GM12874 (cell line): ENCODE measurements around the gene KCNE2.
"Not testable (repeated sequence)": the region's sequence is repeated elsewhere in the genome, so short reads cannot be mapped to it uniquely, and the experiment has no call there.

Source experiments
- CTCF ChIP-seq: IDR thresholded peaks from 2 replicates; pipeline ENCODE4 v1.5.1; 2011; ENCODE audit warnings: low read depth, mild to moderate bottlenecking, control low read depth, low read length, moderate library complexity; ENCODE audit not compliant: insufficient read depth

Gene KCNE2

GRCh38 chr21:34362670-34363069 lies 1.1 kb upstream of the KCNE2 start:
- TF ChIP-seq CTCF = no peak

DNA sequence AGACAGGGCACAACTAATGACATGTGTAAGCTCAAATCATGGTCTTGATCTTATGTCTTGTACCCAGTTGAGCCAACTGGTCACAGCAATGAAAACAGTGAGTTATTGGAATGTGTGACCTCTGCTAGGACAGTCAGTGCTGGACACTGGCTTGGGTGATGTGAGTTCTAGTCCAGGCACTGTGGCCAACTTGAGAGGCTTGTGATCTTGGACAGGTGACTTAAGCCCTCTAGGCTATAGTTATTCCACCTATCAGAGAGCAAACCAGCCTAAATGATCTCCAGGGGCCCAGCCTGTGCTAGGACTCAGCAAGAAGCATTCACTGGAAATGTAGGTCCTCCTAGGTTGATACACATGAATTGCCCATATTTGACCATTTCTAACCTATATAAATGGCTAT lies 1.1 kb downstream of the KCNE2 start:
- TF ChIP-seq CTCF = no peak

- no peak for TF ChIP-seq CTCF
Measured at GRCh38 chr21:34365809-34366208, 2.0 kb downstream of the KCNE2 start.

GRCh38 chr21:34367320-34367935 lies 3.6 kb downstream of the KCNE2 start:
- peak; percentile 51; the same call in 1 of the 2 replicates for TF ChIP-seq CTCF

DNA sequence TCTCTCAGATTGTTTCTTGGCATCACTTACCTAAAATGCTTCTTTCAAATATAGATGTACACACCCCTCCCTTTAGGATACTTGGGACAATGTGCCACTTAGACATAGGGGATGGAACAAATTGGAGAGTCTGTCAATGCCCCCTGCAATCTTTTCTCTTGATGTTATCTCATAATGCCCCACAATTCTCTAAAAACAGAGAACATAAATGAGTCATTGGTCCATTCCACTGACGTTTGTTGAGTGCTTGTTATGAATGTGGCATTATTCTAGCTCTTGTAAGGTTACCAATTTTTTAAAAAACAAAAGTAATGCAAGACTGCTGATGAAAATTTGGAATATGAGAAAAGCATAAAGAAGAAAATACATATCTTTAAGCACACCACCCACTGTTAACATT lies 5.9 kb downstream of the KCNE2 start:
- no peak for TF ChIP-seq CTCF

DNA sequence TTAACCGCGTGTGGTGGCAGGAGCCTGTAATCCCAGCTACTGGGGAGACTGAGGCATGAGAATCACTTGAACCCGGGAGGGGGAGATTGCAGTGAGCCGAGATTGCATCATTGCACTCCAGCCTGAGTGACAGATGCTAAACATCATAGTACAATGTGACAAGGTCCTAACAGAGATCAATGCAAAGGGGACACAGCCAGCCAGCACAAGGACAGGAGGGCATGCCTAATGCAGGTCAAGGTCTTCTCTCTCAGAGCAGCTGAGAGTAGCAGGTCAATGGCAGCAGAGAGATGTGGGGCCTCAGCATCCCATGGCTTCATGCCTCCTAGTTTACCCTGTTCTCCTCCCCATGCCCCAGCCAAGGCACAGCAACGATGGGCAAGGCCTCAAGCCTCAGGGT lies 8.5 kb downstream of the KCNE2 start:
- no peak for TF ChIP-seq CTCF

DNA sequence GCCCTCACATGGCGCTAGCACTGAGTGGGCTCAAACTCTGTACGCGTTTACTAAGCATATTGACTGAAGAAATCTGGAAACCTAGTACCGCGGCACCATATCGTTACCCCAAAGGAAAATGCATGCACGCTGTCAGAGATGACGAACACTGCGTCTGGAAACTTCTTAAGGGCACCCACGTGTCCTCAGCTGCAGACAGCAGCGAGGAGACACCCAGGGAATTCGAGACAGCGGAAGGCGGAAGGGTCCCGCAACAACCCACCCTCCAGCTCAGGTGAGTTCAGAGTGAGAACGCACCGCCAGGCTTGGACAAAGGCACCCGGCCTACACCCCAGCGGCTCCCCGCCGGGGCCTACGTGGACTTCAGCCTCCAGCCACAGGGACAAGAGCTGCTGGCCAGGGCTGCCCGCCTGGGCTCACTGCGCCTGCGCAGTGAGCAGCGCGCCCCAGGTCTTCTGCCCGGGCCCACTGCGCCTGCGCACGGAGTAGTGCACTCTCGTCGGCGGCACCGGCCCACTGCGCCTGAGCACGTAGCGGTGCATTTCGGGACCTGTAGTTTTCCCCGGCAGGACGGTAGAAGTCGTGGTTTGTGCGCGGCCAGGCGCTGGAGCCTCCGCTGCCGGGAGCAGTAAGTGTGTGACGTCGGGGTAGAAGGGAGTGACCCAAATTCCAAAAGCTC lies 11.3 kb downstream of the KCNE2 start, which contains the start of gene SMIM11:
Gene SMIM11 (plus strand): TSS at position 568 of the 679 bp plus-strand sequence. CDS start 3,998 bp downstream, outside the sequence.
- TF ChIP-seq CTCF = not testable (repeated sequence)
